Cardiac fibroblast (primary cell): ENCODE measurements around the gene SRGAP3.

Experiments used
- DNase-seq, 2 donors: peaks; one replicate each; pipeline versions ENCODE4 v3.0.0 to v3.0.0-alpha.2; 2010; ENCODE audit warnings: low read depth in 2 of 2
- H3K4me3 ChIP-seq, 2 donors: replicated peaks in 1 of 2; 1 replicate in 1 of 2; 2 replicates in 1 of 2; pipeline ENCODE4 v1.5.1; 2011; ENCODE audit warnings: low read depth in 2 of 2, low read length in 2 of 2, mild to moderate bottlenecking in 2 of 2, moderate library complexity in 1 of 2
- TF ChIP-seq, protein P1 (sequence below): IDR thresholded peaks from one replicate; pipeline ENCODE4 v1.5.1; 2011; ENCODE audit warnings: low read depth, mild to moderate bottlenecking, low read length, inconsistent platforms

SRGAP3 gene

GRCh38 chr3:9133656-9134055, 115.8 kb downstream of the SRGAP3 start:
- DNase-seq = no peak
- no peak overlapping the region for H3K4me3 ChIP-seq
- TF ChIP-seq, protein P1, sequence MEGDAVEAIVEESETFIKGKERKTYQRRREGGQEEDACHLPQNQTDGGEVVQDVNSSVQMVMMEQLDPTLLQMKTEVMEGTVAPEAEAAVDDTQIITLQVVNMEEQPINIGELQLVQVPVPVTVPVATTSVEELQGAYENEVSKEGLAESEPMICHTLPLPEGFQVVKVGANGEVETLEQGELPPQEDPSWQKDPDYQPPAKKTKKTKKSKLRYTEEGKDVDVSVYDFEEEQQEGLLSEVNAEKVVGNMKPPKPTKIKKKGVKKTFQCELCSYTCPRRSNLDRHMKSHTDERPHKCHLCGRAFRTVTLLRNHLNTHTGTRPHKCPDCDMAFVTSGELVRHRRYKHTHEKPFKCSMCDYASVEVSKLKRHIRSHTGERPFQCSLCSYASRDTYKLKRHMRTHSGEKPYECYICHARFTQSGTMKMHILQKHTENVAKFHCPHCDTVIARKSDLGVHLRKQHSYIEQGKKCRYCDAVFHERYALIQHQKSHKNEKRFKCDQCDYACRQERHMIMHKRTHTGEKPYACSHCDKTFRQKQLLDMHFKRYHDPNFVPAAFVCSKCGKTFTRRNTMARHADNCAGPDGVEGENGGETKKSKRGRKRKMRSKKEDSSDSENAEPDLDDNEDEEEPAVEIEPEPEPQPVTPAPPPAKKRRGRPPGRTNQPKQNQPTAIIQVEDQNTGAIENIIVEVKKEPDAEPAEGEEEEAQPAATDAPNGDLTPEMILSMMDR = no peak

- DNase-seq = no peak
- TF ChIP-seq, protein P1 = no peak
- no peak overlapping the region for H3K4me3 ChIP-seq
Observed at GRCh38 chr3:9130345-9131305, 118.8 kb downstream of the SRGAP3 start.

DNA sequence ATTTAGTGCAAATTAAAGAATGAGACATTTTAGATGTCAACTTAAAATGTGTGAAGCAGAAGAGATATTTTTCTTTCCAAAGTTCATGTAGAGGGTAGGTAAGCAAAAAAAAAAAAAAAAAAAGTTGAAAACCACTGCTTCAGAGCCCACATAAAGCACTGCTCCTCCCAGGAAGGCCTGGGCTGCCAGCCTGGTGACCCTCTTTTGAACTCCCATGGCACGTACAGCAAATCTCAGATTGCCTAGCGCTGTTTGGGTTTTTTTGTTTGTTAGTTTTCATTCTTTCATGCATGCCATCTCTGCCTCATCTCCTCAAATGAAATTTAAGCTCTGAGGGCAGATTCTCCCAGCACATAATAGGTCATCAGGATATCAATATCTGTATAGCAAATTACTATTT, 120.1 kb downstream of the SRGAP3 start:
- no peak overlapping the region for H3K4me3 ChIP-seq
- DNase-seq = no peak
- TF ChIP-seq, protein P1 = no peak

DNA sequence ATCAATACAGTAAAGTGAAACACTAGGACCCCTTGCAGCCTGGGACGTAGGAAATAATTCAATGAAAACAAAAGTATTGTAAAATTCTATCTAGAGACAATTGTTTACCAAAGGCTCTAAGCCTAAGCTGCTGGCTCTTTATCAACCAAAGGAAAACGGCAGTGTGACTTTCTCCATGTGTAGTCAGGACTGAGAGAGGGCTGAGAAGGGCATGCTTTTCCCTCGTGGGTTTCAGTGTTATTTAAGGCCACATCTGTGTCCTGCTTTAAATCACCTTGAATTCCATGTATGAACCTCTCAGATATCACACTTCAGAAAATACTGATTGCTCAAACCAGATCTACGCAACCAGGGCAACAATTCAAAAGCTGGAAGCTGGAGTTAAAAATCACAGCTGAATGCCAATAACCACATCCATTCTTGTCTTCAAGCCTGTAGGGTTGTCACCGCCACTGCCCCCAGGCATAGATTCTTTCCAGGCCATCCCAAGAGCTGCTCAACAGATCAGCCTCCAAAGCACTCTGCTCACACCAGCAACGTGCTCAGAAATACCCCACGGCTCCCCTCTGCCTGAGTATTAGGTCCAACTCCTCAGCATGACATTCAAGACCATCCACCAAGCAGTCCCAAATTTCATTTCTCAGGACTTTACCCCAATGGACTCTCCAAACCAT, 124.0 kb downstream of the SRGAP3 start:
- H3K4me3 ChIP-seq = no peak overlapping the region
- no peak for DNase-seq
- TF ChIP-seq, protein P1 = no peak

DNA sequence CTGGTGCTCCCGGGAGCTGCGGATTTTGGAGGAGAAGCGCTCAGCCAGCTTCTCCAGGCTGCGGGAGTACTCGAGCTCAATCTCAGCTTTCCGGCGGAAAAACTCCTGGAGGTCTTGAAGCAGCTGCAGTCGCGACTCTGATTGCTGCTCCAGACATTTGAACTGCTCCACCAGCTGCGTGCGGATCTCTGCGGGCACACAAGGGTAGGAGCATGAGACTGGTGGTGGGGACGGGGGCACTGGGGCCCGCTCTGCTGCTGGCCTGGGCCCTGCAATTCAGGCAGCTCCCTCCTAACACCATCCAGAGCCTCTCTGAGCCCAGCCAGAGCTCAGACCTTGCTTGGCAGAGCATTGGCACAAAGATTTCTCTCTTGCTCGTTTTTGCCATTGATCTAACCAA, 124.7 kb downstream of the SRGAP3 start:
- TF ChIP-seq, protein P1 = no peak
- DNase-seq = no peak

GRCh38 chr3:9123840-9124239, 125.6 kb downstream of the SRGAP3 start:
- H3K4me3 ChIP-seq = no peak overlapping the region
- no peak for DNase-seq
- TF ChIP-seq, protein P1 = no peak

More for the DNA sequence above, 124.7 kb downstream of the SRGAP3 start:
- H3K4me3 ChIP-seq = no peak overlapping the region
